Sciatic nerve (tissue), 2 donors: Measurements from ENCODE around the gene RAP2A. TPM values are rescaled to one million over a fixed set of nuclear protein-coding genes. Genes with fewer than 3 reads are reported as not detected.

ENCODE experiments used
- ATAC-seq: fragments of 200-7000 bp; cut with Tn5 transposase; one replicate; pipeline ENCODE4 v1.9.1; 2020; ENCODE audit warnings: mild to moderate bottlenecking, moderate library complexity
- DNase-seq: peaks from one replicate; pipeline ENCODE4 v3.0.0-alpha.2; 2020; ENCODE audit warnings: low spot score
- intact Hi-C: fragments of 100-400 bp; cut with DNase I; formaldehyde crosslinking; loops from one replicate; pipeline ENCODE4 v1.14.2; 2022
- total RNA-seq: library from RNA; stranded (reverse); fragmentation: NEBNext Ultra II Directional; extraction: Animal tissue kit (Norgen Biotek cat#: 25700); gene quantifications from one replicate; pipeline ENCODE4 v1.2.1, GENCODE V29; 2021
- donor health status: DM: no; HTN: no; CAD: no.
- donor health status: DM: no; HTN: no; CAD: no.

Gene RAP2A
- total RNA-seq, 1 donor from 2014 or later = 75.5 TPM

- intact Hi-C loops = no loop called here
- peak; percentile 28 for ATAC-seq
- DNase-seq = no peak
Observed at GRCh38 chr13:97414392-97414791, 19.6 kb upstream of the RAP2A start.

- intact Hi-C loops = no loop called here
- DNase-seq = no peak
- no peak for ATAC-seq
Observed at GRCh38 chr13:97417698-97418097, 16.3 kb upstream of the RAP2A start.

GRCh38 chr13:97422118-97423054 is 11.6 kb upstream of the RAP2A start:
- ATAC-seq (no peak), DNase-seq (no peak)
- intact Hi-C loops = no loop called here

GRCh38 chr13:97423300-97424045 is 10.5 kb upstream of the RAP2A start:
- intact Hi-C loops = no loop called here
- DNase-seq = no peak
- ATAC-seq = peak; percentile 60

GRCh38 chr13:97425590-97425989 is 8.4 kb upstream of the RAP2A start:
- intact Hi-C loops = no loop called here
- no peak for DNase-seq
- no peak for ATAC-seq

GRCh38 chr13:97426695-97427094 is 7.3 kb upstream of the RAP2A start:
- intact Hi-C loops = no loop called here
- no peak for DNase-seq

GRCh38 chr13:97429681-97430081 is 4.3 kb upstream of the RAP2A start:
- DNase-seq (no peak), ATAC-seq (no peak)
- intact Hi-C loops = loop anchor here (10.0 kb wide), 1 partner anchor 315 kb away; no protein-coding TSS in a partner anchor

More at GRCh38 chr13:97426695-97427094, 7.3 kb upstream of the RAP2A start:
- no peak for ATAC-seq

GRCh38 chr13:97430296-97430695 is 3.7 kb upstream of the RAP2A start:
- ATAC-seq (no peak), DNase-seq (no peak)
- intact Hi-C loops = loop anchor here (10.0 kb wide), 1 partner anchor 315 kb away; no protein-coding TSS in a partner anchor

GRCh38 chr13:97431171-97431764 is 2.7 kb upstream of the RAP2A start:
- ATAC-seq = no peak
- intact Hi-C loops = loop anchor here (10.0 kb wide), 1 partner anchor 316 kb away; no protein-coding TSS in a partner anchor
- no peak for DNase-seq

GRCh38 chr13:97432232-97432916 is 1.6 kb upstream of the RAP2A start:
- peak; percentile 2 for ATAC-seq
- intact Hi-C loops = loop anchor here (10.0 kb wide), 1 partner anchor 318 kb away; no protein-coding TSS in a partner anchor

GRCh38 chr13:97432917-97433726 is 847 bp upstream of the RAP2A start:
- peak; percentile 99 for DNase-seq
- intact Hi-C loops = loop anchor here (10.0 kb wide), 1 partner anchor 318 kb away; no protein-coding TSS in a partner anchor
- ATAC-seq = peak; percentile 96

More at GRCh38 chr13:97432232-97432916, 1.6 kb upstream of the RAP2A start:
- no peak for DNase-seq

GRCh38 chr13:97434397-97435201 is 630 bp downstream of the RAP2A start:
- intact Hi-C loops = loop anchor here (10.0 kb wide), 1 partner anchor 320 kb away; no protein-coding TSS in a partner anchor
- ATAC-seq (no peak), DNase-seq (peak; percentile 72)

- intact Hi-C loops = loop anchor here (10.0 kb wide), 1 partner anchor 321 kb away; no protein-coding TSS in a partner anchor
- ATAC-seq (no peak), DNase-seq (no peak)
Observed at GRCh38 chr13:97435323-97435722, 1.4 kb downstream of the RAP2A start.

- no peak for ATAC-seq
- intact Hi-C loops = loop anchor here (10.0 kb wide), 1 partner anchor 321 kb away; no protein-coding TSS in a partner anchor
Observed at GRCh38 chr13:97435794-97436193, 1.8 kb downstream of the RAP2A start.

GRCh38 chr13:97436845-97437244 is 2.9 kb downstream of the RAP2A start:
- DNase-seq = no peak
- ATAC-seq = no peak
- intact Hi-C loops = loop anchor here (10.0 kb wide), 1 partner anchor 322 kb away; no protein-coding TSS in a partner anchor

More at GRCh38 chr13:97435794-97436193, 1.8 kb downstream of the RAP2A start:
- no peak for DNase-seq

GRCh38 chr13:97437729-97438128 is 3.8 kb downstream of the RAP2A start:
- intact Hi-C loops = loop anchor here (10.0 kb wide), 1 partner anchor 323 kb away; no protein-coding TSS in a partner anchor
- ATAC-seq (no peak), DNase-seq (no peak)
